A673 (cell line): ENCODE data around the gene MLLT11. TPM values are rescaled to one million over a fixed set of nuclear protein-coding genes. Genes with fewer than 3 reads are reported as not detected.

Experiments used
- BruUV-seq: library from RNA; stranded (reverse); fragments of 400-500 nt; replicated peaks from 2 replicates; lab custom pipeline; 2021; lab: Mats Ljungman, UMichigan
- CTCF ChIA-PET: fragments of 300-600 bp; sonication (Branson Sonifier 250); formaldehyde crosslinking; loops from one replicate; lab custom pipeline; 2022; ENCODE audit warnings: antibody characterized with exemption; lab: Charles Lee
- POLR2A ChIA-PET: fragments of 300-600 bp; sonication (Branson Sonifier 250); formaldehyde crosslinking; loops from one replicate; lab custom pipeline; 2022; ENCODE audit warnings: antibody characterized with exemption; ENCODE audit not compliant: low non-redundant PET; lab: Charles Lee
- DNase-seq: peaks from one replicate; pipeline ENCODE4 v3.0.0-alpha.2; 2015; ENCODE audit warnings: low spot score
- H3K27ac ChIP-seq: fragments of 200-600 bp; sonication (generic); 2 replicates; pipeline ENCODE4 v1.5.1; 2016; ENCODE audit warnings: mixed run types, low read depth, mild to moderate bottlenecking, mixed read lengths, antibody characterized with exemption, low read length; ENCODE audit not compliant: poor library complexity, severe bottlenecking
- H3K27me3 ChIP-seq: fragments of 200-600 bp; sonication (generic); replicated peaks from 2 replicates; pipeline ENCODE4 v1.6.1; 2017; ENCODE audit warnings: mixed run types, low read depth, mild to moderate bottlenecking, mixed read lengths, antibody characterized with exemption, low read length; ENCODE audit not compliant: insufficient read depth, poor library complexity
- H3K36me3 ChIP-seq: fragments of 200-600 bp; sonication (generic); 2 replicates; pipeline ENCODE4 v1.6.1; 2016; ENCODE audit warnings: mixed run types, mild to moderate bottlenecking, mixed read lengths, antibody characterized with exemption, low read length; ENCODE audit not compliant: insufficient read depth, poor library complexity, severe bottlenecking
- H3K4me1 ChIP-seq: fragments of 200-600 bp; sonication (generic); 2 replicates; pipeline ENCODE4 v1.6.1; 2017; ENCODE audit warnings: mixed run types, mild to moderate bottlenecking, mixed read lengths, antibody characterized with exemption, low read length; ENCODE audit not compliant: insufficient read depth, poor library complexity, severe bottlenecking
- H3K4me3 ChIP-seq: fragments of 200-600 bp; sonication (generic); 2 replicates; pipeline ENCODE4 v1.5.1; 2016; ENCODE audit warnings: low read depth, mixed run types, mild to moderate bottlenecking, mixed read lengths, low read length; ENCODE audit not compliant: poor library complexity, severe bottlenecking
- H3K9me3 ChIP-seq: fragments of 200-600 bp; sonication (generic); 2 replicates; pipeline ENCODE4 v1.6.1; 2016; ENCODE audit warnings: mixed run types, low read depth, mild to moderate bottlenecking, mixed read lengths, antibody characterized with exemption, low read length; ENCODE audit not compliant: poor library complexity, severe bottlenecking
- CTCF ChIP-seq: fragments of 300-800, 200-600 bp; sonication (generic); conservative IDR thresholded peaks from 2 replicates; pipeline ENCODE4 v1.5.1; 2017; ENCODE audit warnings: low read depth, mild to moderate bottlenecking, antibody characterized with exemption, low read length, moderate library complexity, mixed read lengths
- EZH2 ChIP-seq: fragments of 200-600 bp; sonication (generic); IDR thresholded peaks from 2 replicates; pipeline ENCODE4 v1.6.1; 2017; ENCODE audit warnings: borderline replicate concordance, low read depth, mild to moderate bottlenecking, mixed read lengths, antibody characterized with exemption, low read length; ENCODE audit not compliant: poor library complexity, severe bottlenecking
- intact Hi-C: fragments of 100-400 bp; cut with micrococcal nuclease; formaldehyde crosslinking; loops from one replicate; pipeline ENCODE4 v1.10.0; 2022; ENCODE audit not compliant: unreplicated experiment
- total RNA-seq: library from RNA; stranded (reverse); gene quantifications from 2 replicates; pipeline ENCODE4 v1.2.3, GENCODE V29; 2021

MLLT11 gene
- total RNA-seq, 1 experiment from 2014 or later: 108 TPM

- H3K4me3 ChIP-seq: no peak overlapping the region
- H3K4me1 ChIP-seq: peaks cover 11% of the 10 kb centered on the region
- TF ChIP-seq CTCF (no peak), EZH2 (no peak)
- no peak for DNase-seq
- H3K36me3 ChIP-seq: peaks cover 3% of the 10 kb centered on the region
- H3K9me3 ChIP-seq: no peaks in the 10 kb centered on the region
- no peak overlapping the region for H3K27ac ChIP-seq
- intact Hi-C loops: no loop called here
- H3K27me3 ChIP-seq: no peaks in the 10 kb centered on the region
- ChIA-PET POLR2A (no interaction called here), CTCF (no interaction called here)
- BruUV-seq: no TSS peak
Observed at GRCh38 chr1:151013518-151013917, 46.7 kb upstream of the MLLT11 start.

GRCh38 chr1:151024540-151025146 is 35.6 kb upstream of the MLLT11 start:
- H3K9me3 ChIP-seq: no peaks in the 10 kb centered on the region
- DNase-seq: peak; percentile 84
- intact Hi-C loops: loop anchor here (10.0 kb wide), 1 partner anchor 130 kb away; the partner anchor contains the start of gene TNFAIP8L2
- no TSS peak for BruUV-seq
- peaks cover 6% of the 10 kb centered on the region for H3K4me1 ChIP-seq
- peaks cover 22% of the 10 kb centered on the region for H3K36me3 ChIP-seq
- H3K27ac ChIP-seq: no peak overlapping the region
- no peak overlapping the region for H3K4me3 ChIP-seq
- CTCF ChIA-PET: interaction anchor here (0.5 to 1.8 kb wide), 6 partner anchors 18 to 421 kb away, joined by 3 to 13 read pairs (median 4); partner anchors contain the start of genes C1orf56 and MINDY1
- POLR2A ChIA-PET: no interaction called here
- TF ChIP-seq CTCF (peak; percentile 88), EZH2 (no peak)
- H3K27me3 ChIP-seq: no peaks in the 10 kb centered on the region

- Histone ChIP-seq H3K4me3 (no peak overlapping the region), H3K36me3 (peaks cover 28% of the 10 kb centered on the region), H3K4me1 (peaks cover 6% of the 10 kb centered on the region), H3K27me3 (no peaks in the 10 kb centered on the region), H3K9me3 (no peaks in the 10 kb centered on the region), H3K27ac (no peak overlapping the region)
- intact Hi-C loops: loop anchor here (10.0 kb wide), 1 partner anchor 128 kb away; the partner anchor contains the start of gene TNFAIP8L2
- CTCF ChIA-PET: interaction anchor here (0.6 to 0.7 kb wide), 3 partner anchors 33 to 906 kb away, joined by 6 to 10 read pairs (median 7); partner anchors contain the start of gene CDC42SE1
- DNase-seq: no peak
- POLR2A ChIA-PET: interaction anchor here (0.6 kb wide), 1 partner anchor 36 kb away, joined by 9 read pairs; no protein-coding TSS in a partner anchor
- no TSS peak for BruUV-seq
- TF ChIP-seq CTCF (no peak), EZH2 (no peak)
Observed at GRCh38 chr1:151026460-151026859, 33.7 kb upstream of the MLLT11 start.
